Measurements from ENCODE around the gene ELOVL4.

Gene ELOVL4

DNA sequence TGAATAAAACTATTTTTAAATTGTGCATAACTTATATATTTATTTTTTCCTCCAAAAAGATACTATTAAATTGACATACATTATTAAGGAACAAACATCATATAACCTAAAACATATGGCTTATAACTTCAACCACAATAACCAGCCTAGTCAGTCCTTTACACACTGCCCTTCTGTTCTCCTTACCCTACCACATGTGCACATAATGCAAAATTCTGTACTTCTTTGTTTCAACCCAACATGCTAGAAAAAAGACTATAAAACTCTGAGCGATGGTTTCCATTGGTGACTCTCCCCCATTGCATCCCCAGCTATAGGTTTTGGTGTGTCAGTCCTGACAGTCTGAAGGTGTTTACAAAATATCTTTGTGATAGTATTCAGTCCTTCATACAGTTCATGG is 42.3 kb upstream of the ELOVL4 start:
- H3K9me3 ChIP-seq (ENCODE audit: insufficient read depth, low read length, severe bottlenecking), result no peaks in the 10 kb centered on the region

DNA sequence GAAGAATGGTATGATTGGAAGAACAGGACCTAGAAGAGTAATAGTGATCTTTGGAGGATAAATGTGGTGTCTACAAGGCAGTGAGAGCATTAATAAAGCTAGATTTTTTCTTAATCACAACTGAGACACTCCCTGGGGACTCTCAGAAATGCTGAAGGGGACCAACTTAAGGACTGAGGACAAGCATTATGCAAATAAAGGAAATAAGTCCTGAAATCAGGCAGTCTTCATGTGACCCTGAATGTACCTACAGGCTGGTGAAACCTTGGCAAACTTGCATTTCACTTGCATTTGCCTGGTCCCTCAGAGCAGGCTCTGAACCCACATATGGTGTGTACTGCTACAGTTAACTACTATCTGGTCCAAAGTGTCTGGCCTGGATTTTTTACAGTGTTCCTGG is 37.8 kb upstream of the ELOVL4 start:
- peak overlapping the region; percentile 21; the same call in 1 of the 2 replicates for H3K9ac ChIP-seq (ENCODE audit: low read depth, low read length)
- peaks cover 26% of the 10 kb centered on the region for H3K4me1 ChIP-seq (ENCODE audit: insufficient read depth, low read length)
- H3K27ac ChIP-seq (ENCODE audit: low read length), result peak overlapping the region; percentile 53
- peak overlapping the region; percentile 16 for H2AFZ ChIP-seq (ENCODE audit: low read depth, low read length)
- ATAC-seq (ENCODE audit: insufficient read depth, low read depth) (no peak), DNase-seq (no peak)
- no peaks in the 10 kb centered on the region for H3K9me3 ChIP-seq (ENCODE audit: insufficient read depth, low read length, severe bottlenecking)
- H3K79me2 ChIP-seq (ENCODE audit: insufficient read depth, low read length), result no peaks in the 10 kb centered on the region
- H3K4me2 ChIP-seq (ENCODE audit: insufficient read depth, low read length), result no peak overlapping the region
- H3K27me3 ChIP-seq (ENCODE audit: insufficient read depth, low read length, poor library complexity), result no peaks in the 10 kb centered on the region
- TF ChIP-seq EZH2 (IDR thresholded peaks at IDR 0.05; ENCODE audit: borderline replicate concordance, low read depth, low read length, severe bottlenecking), result no peak
- TF ChIP-seq, protein P1, sequence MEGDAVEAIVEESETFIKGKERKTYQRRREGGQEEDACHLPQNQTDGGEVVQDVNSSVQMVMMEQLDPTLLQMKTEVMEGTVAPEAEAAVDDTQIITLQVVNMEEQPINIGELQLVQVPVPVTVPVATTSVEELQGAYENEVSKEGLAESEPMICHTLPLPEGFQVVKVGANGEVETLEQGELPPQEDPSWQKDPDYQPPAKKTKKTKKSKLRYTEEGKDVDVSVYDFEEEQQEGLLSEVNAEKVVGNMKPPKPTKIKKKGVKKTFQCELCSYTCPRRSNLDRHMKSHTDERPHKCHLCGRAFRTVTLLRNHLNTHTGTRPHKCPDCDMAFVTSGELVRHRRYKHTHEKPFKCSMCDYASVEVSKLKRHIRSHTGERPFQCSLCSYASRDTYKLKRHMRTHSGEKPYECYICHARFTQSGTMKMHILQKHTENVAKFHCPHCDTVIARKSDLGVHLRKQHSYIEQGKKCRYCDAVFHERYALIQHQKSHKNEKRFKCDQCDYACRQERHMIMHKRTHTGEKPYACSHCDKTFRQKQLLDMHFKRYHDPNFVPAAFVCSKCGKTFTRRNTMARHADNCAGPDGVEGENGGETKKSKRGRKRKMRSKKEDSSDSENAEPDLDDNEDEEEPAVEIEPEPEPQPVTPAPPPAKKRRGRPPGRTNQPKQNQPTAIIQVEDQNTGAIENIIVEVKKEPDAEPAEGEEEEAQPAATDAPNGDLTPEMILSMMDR (IDR thresholded peaks at IDR 0.05; ENCODE audit: borderline replicate concordance, extremely low read depth, low read length, poor library complexity, severe bottlenecking), result no peak
- H4K20me1 ChIP-seq (ENCODE audit: insufficient read depth, low read length), result no peaks in the 10 kb centered on the region
- no peaks in the 10 kb centered on the region for H3K36me3 ChIP-seq (ENCODE audit: insufficient read depth, low read length)
- no peak overlapping the region for H3K4me3 ChIP-seq (ENCODE audit: low read depth in 1 of 2, low read length in 2 of 2)

More for the DNA sequence above, 42.3 kb upstream of the ELOVL4 start:
- no peak for TF ChIP-seq EZH2 (IDR thresholded peaks at IDR 0.05; ENCODE audit: borderline replicate concordance, low read depth, low read length, severe bottlenecking)
- TF ChIP-seq, protein P1 (IDR thresholded peaks at IDR 0.05; ENCODE audit: borderline replicate concordance, extremely low read depth, low read length, poor library complexity, severe bottlenecking), result no peak
- Histone ChIP-seq H3K4me3 (ENCODE audit: low read depth in 1 of 2, low read length in 2 of 2) (no peak overlapping the region), H2AFZ (ENCODE audit: low read depth, low read length) (peak overlapping the region; percentile 29; the same call in 1 of the 2 replicates), H3K4me1 (ENCODE audit: insufficient read depth, low read length) (peaks cover 13% of the 10 kb centered on the region), H3K27ac (ENCODE audit: low read length) (no peak overlapping the region), H3K36me3 (ENCODE audit: insufficient read depth, low read length) (no peaks in the 10 kb centered on the region), H3K27me3 (ENCODE audit: insufficient read depth, low read length, poor library complexity) (no peaks in the 10 kb centered on the region), H4K20me1 (ENCODE audit: insufficient read depth, low read length) (no peaks in the 10 kb centered on the region), H3K4me2 (ENCODE audit: insufficient read depth, low read length) (no peak overlapping the region), H3K79me2 (ENCODE audit: insufficient read depth, low read length) (no peaks in the 10 kb centered on the region), H3K9ac (ENCODE audit: low read depth, low read length) (no peak overlapping the region)
- DNase-seq, result no peak
- no peak for ATAC-seq (ENCODE audit: insufficient read depth, low read depth)

DNA sequence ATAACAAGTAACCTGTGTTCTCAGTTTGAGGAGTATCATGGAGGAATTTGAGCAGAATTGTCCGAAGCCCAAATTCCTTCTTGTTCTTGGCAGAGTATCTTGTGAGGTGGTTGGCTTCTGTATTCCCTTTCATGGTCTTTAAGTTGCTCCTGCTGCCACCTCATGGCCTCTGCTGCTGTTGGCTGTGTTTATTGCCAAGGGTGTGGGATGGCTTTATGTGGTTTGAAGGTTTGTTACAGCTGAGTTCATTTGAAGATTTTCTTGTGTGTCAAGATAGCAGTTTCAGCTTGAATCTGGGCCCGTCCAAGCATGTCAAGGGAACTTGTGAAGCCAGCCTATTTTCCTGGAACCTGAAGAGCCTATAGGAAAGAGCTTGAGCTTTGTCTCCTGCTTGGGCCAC is 36.9 kb upstream of the ELOVL4 start:
- H3K9ac ChIP-seq (ENCODE audit: low read depth, low read length), result peak overlapping the region; percentile 21
- peak overlapping the region; percentile 6; the same call in 1 of the 2 replicates for H3K4me2 ChIP-seq (ENCODE audit: insufficient read depth, low read length)
- ATAC-seq (ENCODE audit: insufficient read depth, low read depth), result peak; percentile 98
- no peaks in the 10 kb centered on the region for H3K36me3 ChIP-seq (ENCODE audit: insufficient read depth, low read length)
- peak overlapping the region; percentile 53 for H3K27ac ChIP-seq (ENCODE audit: low read length)
- peak overlapping the region; percentile 16 for H2AFZ ChIP-seq (ENCODE audit: low read depth, low read length)
- no peaks in the 10 kb centered on the region for H3K79me2 ChIP-seq (ENCODE audit: insufficient read depth, low read length)
- no peaks in the 10 kb centered on the region for H4K20me1 ChIP-seq (ENCODE audit: insufficient read depth, low read length)
- H3K4me3 ChIP-seq (ENCODE audit: low read depth in 1 of 2, low read length in 2 of 2), result no peak overlapping the region
- no peaks in the 10 kb centered on the region for H3K27me3 ChIP-seq (ENCODE audit: insufficient read depth, low read length, poor library complexity)
- H3K9me3 ChIP-seq (ENCODE audit: insufficient read depth, low read length, severe bottlenecking), result no peaks in the 10 kb centered on the region
- TF ChIP-seq, protein P1 (IDR thresholded peaks at IDR 0.05; ENCODE audit: borderline replicate concordance, extremely low read depth, low read length, poor library complexity, severe bottlenecking), result peak; percentile 93
- TF ChIP-seq EZH2 (IDR thresholded peaks at IDR 0.05; ENCODE audit: borderline replicate concordance, low read depth, low read length, severe bottlenecking), result no peak
- peak; percentile 83 for DNase-seq
- peaks cover 26% of the 10 kb centered on the region for H3K4me1 ChIP-seq (ENCODE audit: insufficient read depth, low read length)
